GM18517 (cell line): ENCODE measurements around the gene CHRNB4.

Experiments used
- ATAC-seq: cut with Tn5 transposase; IDR thresholded peaks from one replicate; pipeline ENCODE4 v1.9.1; 2021; ENCODE audit warnings: mild to moderate bottlenecking, moderate library complexity; ENCODE audit not compliant: unreplicated experiment

CHRNB4 gene

DNA sequence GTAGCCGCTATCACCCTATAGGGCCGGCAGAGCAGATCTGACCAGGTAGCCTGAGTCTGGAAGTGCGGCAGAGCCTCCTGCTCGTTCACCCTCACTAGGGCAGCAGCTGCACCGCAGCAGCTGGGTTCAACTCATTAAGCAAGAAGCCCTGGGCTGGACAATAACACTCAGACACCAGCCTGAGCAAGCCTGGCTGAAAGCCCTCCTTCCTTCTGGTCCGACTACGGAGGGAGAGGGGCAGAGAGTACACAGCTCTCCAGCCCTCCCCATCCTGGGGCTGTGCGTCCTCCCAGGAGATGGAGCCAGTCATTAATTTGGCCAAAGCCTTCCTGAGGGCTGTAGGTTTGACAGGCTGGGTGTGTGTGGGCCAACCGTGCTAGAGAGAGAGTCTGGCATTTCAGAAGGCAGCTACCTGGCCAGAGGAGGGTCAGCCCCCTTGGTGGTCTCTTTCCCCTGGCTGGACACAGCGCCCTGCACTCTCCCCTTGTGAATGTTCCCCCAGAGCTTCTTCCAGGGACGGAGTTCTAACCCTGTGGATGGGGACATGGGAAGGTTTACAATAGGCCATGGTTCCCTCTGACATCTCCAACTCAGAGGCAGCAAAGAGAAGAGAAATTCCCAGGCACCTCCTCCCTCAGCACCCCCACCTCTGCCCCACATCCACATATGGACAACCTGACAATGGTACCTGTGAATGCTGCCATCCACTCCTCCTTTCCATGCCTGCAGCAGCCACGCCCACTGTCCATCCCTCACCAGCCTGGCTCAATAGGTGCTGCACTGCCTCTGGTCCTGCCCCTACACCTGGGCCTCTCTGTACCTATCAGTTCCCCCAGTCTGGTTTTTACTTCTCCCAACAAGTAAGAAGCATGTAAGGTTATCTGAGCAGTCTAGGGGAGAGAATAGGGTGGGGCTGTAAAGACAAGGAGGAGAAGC is 6.5 kb downstream of the CHRNB4 start:
- no peak for ATAC-seq

GRCh38 chr15:78633348-78633747 is 7.7 kb downstream of the CHRNB4 start:
- no peak for ATAC-seq

GRCh38 chr15:78630886-78631633 is 9.9 kb downstream of the CHRNB4 start:
- no peak for ATAC-seq

DNA sequence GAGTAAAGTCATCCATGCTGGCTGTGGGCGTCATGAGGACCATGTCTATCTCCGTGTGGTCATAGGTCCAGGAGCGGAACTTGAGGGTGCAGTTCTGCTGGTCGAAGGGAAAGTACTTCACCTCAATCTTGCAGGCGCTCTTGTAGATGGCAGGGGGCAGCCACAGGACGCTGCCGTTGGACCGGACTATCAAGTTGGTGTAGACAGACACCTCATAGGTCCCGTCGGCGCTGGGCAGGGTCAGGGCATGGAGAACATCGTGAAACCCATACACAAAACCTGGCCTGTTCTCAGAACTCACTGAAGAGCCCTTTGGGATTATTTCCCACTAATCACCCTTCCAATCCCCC is 11.3 kb downstream of the CHRNB4 start:
- no peak for ATAC-seq

DNA sequence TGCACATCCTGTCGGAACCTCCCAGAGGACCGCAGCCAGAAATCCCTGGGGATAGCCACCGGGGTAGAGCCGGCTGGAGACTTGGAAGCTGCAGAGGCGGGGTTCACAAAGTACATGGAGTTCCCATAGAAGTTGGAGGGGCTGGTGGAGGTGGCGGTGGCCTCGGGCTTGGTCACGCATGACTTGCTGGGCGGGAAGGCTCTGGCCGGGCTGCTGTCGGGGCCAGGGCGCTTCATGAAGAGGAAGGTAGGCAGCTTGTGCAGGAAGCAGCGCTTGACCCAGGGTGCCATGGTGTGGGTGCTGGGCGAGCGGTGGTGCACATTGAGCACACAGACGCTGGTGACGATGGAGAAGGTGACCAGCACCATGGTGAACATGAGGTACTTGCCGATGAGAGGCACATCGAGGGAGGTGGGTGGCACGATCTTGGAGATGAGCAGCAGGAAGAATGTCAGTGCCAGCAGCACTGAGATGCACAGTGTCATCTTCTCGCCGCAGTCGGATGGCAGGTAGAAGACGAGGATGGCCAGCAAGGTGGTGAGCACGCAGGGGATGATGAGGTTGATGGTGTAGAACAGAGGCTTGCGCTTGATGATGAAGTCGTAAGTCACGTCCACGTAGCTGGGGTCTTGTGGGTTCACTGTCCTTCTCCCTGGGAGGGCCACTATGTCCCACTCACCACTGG is 11.8 kb downstream of the CHRNB4 start:
- ATAC-seq: no peak

- no peak for ATAC-seq
Observed at GRCh38 chr15:78628227-78628626, 12.8 kb downstream of the CHRNB4 start.

GRCh38 chr15:78627348-78627747 is 13.7 kb downstream of the CHRNB4 start:
- ATAC-seq: no peak

DNA sequence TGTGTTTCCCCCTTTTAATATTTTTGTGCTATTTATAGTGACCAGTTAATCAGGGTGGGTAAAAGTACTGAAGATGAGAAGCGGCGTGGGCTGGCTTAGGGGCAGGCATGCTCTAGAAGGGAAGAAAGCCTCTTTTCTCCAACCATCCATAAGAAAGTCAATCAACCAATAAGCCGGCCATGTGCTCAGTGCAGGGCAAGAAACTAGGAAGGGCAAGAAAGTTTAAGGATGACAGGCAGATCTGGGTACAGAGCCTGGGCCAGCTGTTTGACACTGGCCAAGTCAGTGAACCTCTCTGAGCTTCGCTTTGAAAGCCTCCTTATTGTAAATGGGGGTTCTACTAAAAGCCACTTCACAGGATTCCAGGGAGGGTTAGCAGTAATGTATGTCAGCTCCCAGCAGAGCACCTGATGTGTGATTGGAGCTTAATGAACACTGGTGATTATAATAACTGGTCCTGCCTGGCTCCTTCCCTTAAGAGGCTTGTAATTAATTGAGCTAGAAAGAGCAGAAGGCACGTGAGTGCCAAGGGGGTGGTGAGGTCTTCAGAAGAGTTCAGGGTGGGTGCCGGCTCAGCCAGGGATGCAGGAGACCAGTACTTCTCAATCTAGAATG is 14.5 kb downstream of the CHRNB4 start:
- no peak for ATAC-seq

DNA sequence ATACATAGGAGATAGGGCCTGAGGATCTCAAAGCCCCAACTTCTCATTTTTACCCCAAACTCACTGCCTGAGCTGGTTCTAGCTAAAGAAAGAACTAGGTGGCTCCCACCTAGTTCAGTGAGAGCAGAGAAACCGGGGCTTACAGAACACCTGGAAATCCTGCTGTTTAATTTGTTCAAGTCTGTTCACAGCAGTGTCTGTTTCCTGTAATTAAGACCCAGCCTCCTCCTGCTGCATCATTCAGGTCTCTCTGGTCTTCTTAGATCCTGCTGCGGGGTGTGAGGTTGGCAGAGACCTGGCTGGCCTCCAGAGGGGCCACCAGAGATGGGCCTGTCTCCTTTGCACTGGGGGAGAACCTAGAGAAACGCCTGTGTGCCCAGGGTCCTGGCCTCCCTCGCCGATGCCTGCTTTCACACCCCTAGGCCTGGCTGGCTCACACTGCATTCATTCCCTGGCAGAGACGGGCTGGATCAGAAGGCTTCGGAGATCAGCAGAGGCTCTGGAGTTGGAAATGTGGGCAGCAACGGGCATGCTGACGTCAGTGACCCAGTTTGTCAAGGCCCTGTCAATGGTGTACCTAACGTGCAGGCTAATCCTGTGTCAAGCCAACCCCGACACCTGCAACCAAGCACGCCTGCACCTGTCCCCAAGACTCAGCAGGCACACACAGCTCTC is 15.3 kb downstream of the CHRNB4 start:
- ATAC-seq: no peak

GRCh38 chr15:78624651-78625590 is 16.1 kb downstream of the CHRNB4 start:
- ATAC-seq: no peak

DNA sequence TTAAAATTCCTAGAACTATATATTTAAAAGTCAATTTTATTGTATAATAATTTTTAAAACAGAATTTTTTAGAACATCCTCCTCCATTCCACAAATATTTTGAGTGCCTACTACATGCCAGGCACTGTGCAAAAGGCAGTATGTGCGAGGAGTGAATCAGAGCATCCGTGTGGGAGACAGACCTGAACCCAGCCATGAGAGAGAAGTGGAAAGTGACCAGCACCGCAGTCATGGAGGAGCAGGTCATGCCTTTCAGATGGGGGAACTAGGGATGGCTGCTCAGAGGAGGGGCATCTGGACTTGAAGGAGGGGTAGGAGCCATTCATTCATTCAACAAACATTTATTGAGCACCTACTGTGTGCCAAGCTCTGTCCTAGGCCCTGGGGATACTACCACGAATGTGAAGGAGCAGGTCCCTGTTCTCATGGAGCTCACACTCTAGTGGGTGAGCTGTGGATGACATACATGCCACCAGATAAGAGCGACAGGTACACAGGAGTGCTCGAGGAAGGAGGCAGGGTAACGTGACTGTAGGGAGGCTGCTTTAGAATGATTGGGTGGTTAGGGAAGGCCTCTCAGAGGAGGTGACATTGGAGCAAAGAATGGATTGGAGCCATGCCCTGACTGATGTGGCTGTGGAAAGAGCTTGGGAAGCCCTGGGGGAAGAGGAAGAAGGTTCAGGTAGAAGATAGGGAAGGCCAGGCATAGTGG is 17.1 kb downstream of the CHRNB4 start:
- ATAC-seq: no peak

DNA sequence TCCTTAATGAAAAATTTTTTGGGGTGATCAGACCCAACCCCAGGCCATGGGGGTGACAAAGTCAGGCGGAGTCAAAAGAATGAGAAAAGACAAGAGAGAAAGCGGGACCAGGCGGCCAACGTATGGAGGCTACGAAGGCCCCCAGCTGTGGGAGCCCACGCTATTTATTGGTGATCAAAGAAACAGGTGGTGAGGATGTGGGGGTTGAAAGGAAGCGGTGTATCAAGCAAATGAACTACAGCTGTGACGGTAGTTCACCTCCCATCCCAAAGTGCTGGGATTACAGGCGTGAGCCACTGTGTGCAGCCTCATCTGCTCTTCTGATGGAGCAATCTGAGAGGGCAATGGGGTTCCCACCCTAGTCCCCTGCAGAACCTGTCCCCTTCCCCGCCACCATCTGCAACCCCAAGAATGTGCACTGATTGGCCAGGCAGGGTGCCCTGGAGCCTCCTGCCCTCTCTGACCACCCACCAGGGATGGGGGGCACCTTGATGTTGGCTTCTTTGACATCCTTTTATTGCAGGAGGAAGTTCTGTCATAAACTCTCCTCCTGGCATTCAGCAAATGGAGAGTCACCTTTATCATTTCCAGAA is 19.1 kb downstream of the CHRNB4 start:
- ATAC-seq: no peak

DNA sequence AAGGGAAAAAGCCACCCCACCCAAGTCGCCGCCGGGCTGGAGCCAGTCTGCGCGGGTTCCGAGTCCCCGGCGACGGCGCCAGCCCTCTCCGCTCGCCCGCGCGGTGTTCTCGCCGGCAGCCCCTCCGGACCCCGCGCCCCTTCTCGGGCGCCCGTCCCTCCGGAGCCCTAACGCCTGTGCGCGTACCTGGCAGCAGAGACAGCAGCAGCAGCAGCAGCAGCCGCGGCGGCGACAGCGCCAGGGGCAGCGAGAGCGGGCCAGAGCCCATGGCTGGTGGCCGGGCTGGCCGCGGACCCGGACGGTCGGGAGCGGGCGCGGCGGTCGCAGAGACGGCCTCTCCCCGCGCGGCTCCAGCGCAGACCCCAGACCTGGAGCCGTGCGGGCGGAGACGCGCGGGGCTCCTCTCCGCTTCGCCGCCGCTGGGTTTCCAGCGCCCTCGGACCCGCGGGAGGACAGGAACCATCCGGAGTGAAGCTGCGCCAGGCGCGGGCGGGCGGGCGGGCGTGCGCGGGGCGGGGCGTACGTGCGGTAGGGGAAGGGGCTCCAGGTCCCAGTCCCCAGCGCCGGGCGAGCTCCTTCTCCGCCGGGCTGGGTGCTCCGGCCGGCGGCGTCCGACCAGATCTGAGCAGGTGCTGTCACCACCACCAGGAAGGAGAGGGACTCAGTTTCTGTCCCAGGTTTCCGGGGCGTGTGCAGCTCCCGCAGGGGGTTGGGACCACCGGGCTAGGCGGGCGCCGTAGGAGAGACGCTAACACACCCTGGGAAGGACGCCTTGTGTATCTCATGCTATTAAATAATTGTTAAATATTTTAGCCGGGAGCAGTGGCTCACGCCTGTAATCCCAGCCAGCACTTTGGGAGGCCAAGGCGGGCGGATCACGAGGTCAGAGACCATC is 20.2 kb downstream of the CHRNB4 start, which contains the start of gene CHRNA3:
Gene CHRNA3, minus strand, starts transcription at position 470 of the 895 bp plus-strand sequence. Its CDS starts 202 bp downstream, at position 268.
- ATAC-seq: no peak

DNA sequence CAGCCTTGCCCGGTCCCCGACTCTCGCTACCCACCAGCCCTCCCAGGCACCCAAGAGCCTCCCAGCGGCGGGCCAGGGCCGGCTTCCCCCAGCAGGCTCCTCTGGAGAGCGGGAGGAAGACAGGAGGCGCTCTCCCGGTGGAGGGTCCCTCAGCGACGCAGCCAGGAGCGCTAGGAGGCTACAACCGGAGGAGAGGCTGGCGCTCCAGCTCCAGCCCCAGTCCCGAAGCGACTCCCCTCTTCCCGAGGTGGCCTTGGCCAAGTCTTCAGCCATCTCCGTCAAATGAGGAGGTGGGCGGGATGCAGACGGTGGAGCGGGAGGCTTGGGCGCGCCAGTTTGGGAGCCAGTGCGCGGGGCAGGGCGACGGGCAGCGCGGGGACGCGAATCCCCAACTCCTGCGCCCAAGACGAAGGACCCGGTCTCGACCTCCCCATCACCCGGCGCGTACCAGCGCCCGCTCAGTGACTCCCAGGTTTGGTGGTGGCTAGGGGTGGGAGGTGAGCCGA is 20.9 kb downstream of the CHRNB4 start:
- ATAC-seq: no peak

DNA sequence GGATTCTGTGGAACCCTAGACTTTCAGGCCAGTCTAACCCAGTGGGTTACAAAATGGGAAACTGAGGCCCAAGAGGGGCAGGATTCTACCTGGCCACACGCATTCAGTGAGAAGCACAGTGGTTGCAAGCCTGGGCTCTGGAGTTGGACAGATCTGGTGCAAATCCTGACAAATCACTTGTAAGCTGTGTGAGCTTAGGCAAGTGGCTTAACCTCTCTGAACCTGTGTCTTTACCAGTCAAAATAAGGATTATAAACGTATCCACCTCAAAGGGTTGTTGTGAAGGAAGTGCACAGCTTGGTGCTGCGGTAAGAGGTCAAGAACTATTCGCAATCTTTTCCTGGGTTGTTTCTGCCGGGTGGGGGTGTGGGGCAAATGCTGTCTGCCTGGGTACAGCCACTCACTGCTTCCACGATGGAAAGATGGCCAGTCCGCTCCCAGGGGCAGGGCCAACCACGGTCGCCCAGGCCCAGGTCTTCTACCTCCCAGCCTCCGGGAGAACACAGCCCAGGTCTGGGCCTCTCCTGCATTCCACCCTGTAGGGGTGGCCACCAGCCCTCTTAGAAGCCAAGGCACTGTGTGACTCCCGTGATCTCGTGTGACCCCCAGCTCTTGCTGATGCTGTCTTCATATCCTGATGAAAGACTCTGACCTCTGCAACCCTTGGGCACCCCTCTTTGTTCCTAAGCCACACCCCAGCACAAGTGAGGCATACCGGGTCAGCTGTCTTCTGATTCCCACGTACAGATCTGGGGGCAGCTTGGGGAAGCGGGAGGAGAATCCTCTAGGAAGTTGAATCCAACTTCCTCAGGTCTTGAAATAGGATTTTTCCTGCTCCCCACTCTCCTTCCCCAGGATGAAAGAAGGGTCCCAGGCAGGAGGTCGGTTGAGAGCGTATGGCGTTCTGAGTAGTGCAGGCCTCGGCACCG is 21.7 kb downstream of the CHRNB4 start:
- no peak for ATAC-seq

DNA sequence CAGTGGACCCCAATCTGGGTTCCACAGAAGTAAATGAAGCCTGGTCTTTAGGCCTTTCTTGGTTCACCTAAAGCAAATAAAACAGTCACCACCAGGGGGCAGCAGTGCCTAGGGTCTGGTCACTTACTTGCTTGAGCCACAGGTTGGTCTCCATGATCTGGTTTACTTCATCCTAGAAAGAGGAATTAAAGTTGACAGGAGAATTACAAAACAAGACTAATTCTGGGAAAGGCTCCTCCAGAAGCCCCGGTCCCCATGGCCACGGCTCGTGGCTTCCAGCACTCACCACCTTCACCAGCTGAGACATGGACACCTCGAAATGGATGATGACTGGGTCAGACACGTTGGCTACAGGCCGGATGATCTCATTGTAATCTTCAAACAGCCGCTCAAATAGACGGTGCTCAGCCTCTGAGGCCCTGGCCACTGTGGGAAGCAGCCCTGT is 22.5 kb downstream of the CHRNB4 start:
- ATAC-seq: no peak
